HG02571 (cell line): ENCODE measurements around the gene STX12.
"Not testable (repeated sequence)": the region's sequence is repeated elsewhere in the genome, so short reads cannot be mapped to it uniquely, and the experiment has no call there.

Source experiments
- ATAC-seq: cut with Tn5 transposase; IDR thresholded peaks from one replicate; pipeline ENCODE4 v1.9.1; 2021; ENCODE audit warnings: mild to moderate bottlenecking, moderate library complexity; ENCODE audit not compliant: unreplicated experiment

Gene STX12

DNA sequence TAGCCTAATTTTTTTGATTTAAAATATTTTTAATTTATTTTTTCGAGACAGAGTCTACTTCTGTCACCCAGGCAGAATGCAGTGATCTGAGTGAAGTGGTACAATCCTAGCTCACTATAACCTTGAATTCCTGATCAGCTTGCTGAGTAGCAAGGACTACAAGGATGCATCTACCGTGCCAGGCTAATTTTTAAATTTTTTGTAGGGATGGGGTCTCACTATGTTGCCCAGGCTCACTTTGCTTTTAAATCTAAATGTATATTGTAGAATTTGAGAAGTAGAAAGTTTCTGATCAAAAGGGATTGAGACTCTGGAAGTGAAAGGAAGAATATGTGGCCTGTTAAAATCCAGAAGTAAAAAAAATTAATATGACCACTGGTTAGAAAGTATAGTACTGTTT lies 1.6 kb downstream of the STX12 start:
- no peak for ATAC-seq

DNA sequence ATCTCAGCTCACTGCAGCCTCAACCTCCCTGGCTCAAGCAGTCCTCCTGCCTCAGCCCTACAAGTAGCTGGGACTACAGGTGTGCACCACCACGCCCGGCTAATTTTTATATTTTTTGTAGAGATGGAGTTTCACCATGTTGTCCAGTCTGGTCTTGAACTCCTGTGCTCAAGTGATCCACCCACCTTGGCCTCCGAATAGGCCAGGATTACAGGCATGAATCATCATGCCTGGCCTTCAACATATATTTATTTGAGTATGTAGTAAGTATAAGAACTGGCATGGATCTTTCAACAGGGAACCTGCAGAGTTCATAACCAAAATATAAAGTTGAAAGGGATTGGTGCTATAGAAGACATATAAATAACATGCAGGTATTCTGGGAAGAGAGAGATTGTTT lies 2.3 kb downstream of the STX12 start:
- not testable (repeated sequence) for ATAC-seq

DNA sequence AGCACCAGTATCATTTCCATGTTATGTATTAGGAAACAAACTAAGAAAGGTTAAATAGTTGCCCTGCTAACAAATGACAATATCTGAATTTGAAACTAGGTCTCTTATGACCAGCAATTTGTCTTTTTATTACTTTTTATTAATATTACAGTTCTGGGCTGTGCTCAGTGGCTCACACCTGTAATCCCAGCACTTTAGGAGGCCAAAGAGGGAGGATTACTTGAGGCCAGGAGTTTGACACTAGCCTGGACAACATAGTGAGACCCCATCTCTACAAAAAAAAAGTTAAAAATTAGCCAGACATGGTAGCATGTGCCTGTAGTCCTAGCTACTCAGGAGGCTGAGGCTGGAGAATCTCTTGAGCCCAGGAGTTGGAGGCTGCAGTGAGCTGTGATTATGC lies 3.3 kb downstream of the STX12 start:
- ATAC-seq = not testable (repeated sequence)

DNA sequence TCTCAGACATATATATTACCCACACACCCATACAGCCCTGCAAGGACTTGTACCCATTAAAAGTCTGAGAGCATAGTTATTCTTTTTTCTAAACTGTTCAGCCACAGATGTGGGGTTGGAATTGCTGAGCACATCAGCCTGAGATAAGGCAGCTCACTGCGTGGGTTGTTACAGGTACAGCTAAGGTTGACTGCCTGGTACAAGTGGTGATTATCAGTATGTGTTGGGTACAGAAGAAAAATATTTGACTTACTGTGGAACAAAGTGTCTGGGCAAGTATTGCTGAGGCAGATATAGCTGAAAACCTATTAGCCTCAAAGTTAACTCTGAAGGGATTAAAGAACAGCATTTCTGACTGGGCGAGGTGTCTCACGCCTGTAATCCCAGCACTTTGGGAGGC lies 5.0 kb downstream of the STX12 start:
- ATAC-seq = no peak

DNA sequence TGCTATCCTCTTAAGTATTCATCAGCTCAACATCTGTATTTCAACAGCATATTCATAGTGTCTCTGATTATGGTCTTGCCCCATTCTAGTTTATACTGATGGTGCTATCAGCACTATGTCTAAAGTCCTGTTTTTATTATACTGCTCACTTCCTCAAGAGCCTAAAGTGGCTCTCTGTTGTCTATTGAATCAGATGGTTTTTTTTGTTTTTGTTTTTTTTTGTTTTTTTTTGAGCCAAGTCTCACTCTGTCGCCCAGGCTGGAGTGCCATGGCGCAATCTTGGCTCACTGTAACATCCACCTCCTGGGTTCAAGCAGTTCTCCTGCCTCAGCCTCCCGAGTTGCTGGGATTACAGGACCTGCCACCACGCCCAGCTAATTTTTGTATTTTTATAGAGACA lies 6.1 kb downstream of the STX12 start:
- no peak for ATAC-seq

DNA sequence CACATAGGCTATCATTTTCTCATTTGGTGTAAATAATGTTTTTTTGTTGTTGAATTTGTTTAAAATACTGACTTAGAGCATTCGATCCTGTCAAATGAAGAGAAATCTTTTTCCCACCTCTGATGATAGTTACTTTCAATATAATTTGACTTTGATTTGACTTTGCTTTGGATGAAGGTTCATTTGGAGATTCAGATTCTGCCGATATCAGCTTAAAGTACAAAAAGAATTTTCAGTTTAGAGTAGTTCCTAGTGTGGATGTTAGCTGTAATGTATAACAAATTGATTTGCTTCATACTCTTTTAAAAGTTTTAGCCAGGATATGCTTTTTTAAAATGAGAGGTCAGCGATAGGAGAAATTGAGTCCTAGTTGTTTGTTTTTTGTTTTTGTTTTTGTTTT lies 9.9 kb downstream of the STX12 start:
- no peak for ATAC-seq

DNA sequence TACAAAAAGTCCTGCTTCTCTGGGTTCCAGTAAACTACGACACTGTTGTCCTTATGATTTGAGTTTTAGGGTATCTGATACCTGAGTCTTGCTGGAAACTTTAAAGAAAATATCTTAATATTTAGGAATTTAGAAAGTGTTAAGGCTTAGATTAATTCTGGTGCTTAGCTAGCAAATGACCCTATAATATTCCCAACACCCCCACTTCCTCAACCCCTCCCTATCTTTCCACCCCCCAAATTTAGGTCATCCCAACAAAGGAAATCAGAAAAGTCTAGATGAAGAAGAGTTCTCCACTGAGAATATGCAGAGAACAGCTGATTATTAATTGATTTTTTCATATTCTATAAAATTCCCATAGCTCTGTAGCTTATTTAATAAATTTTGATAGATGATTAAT lies 11.7 kb downstream of the STX12 start:
- ATAC-seq = no peak

DNA sequence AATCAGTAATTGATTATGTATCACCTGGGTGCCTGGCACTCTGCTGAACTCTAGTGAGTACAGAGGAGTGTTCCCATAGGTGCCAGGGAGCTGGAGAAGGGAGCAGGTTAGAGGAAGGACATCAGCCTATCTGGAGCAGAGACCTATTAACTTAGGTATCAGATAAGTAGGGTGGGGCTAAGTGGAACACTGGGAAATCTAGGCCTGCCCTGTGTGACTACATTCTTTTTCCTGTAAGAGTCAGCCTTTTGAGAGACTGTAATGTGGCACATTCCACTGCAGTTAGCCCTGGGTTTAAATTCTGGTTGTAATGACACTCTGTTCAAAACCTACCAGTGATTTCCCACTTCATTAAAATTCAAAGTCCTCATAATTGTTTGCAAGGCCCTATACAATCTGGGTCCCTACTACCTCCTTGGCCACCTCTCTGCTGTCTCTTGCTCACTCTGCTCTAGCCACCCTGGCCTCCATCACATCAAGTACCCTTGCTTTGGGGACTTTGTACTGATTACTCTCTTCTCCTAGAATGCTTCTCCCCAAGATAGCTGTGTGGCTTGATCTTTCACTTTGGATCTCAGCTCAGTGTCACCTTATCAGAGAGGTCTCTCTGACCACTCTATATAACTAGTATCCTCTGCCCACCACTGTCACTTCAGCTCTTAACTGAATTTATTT lies 12.9 kb downstream of the STX12 start:
- ATAC-seq = no peak

DNA sequence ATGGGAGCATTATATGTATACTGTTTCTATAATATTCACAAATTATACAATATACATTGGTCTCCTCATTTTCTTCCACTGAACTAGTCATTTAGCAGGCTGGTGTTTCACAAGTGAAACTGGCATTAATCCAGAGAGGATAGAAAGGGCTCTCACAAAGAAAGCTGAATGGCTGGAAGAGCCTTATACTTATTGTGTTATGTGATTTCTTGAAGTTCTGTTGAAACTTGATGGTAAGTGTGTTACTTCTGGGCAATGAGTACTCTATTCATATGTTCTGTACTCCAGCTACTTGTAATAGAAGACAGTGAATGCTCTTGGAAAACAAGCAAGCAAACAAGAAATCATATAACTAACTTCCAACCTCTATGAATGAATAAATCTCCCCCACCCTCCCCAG lies 14.9 kb downstream of the STX12 start:
- ATAC-seq = no peak

DNA sequence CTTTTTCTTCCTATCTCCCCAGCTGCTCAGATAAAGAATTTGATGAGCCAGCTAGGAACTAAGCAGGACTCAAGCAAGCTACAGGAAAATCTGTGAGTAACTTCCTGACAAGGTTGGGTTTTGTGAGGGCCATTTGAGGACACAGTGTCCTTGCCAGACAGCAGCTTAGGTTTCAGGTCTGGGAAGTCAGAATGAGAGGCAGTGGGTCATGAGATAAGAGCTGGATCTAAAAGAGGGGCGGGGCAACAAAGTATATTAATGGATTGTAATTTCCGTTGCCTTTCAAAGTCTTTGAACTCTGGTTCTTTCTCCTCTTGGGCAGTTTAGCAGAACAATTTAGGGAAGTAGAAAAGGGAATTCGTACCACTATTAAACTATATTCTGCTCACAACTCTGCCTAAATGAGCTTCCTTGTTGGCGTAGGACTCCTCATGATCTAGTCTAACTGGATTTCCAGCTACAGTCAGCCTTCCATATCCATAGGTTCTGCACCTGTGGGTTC lies 16.6 kb downstream of the STX12 start:
- ATAC-seq = no peak

DNA sequence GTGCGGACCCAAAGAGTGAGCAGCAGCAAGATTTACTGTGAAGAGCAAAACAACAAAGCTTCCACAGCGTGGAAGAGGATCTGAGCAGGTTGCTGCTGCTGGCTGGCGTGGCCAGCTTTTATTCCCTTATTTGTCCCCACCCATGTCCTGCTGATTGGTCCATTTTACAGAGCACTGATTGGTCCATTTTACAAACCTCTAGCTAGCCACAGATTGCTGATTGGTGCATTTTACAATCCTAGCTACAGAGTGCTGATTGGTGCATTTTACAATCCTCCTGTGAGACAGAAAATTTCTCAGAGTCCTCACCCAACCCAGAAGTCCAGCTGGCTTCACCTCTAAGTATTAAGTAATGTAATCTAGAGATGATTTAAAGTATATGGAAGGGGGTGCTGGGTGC lies 17.3 kb downstream of the STX12 start:
- ATAC-seq = not testable (repeated sequence)

DNA sequence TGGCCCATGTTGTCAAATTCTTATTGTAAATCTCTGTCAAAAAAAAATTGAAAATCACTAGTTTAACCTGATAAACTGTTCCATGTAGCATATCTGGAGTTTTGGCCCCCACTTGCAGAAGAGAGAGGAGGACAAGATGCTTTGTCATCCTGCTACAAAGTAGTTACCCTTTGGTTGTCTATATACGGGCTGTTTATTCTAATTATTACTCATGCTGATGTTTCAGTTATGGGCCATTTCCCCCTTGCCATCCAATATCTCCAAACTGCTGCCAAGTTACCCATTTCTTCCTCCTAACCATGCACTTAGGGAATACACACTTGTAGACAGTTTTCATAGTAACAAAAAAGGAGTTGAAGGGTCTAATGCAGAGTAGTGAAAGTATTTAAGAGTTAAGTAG lies 22.6 kb downstream of the STX12 start:
- ATAC-seq = no peak

DNA sequence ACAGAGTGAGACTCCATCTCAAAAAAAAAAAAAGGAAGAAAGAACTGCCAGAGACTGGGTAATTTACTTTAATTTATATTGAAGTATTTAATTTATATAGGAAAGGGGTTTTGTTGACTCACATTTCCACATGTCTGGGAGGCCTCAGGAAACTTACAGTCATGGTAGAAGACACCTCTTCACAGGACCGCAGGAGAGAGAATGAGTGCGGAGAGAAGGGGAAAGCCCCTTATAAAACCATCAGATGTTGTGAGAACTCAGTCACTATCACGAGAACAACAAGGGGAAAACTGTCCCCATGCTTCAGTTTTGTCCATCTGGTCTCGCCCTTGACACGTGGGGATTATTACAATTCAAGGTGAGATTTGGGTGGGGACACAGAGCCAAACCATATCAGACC lies 31.8 kb downstream of the STX12 start:
- ATAC-seq = no peak

DNA sequence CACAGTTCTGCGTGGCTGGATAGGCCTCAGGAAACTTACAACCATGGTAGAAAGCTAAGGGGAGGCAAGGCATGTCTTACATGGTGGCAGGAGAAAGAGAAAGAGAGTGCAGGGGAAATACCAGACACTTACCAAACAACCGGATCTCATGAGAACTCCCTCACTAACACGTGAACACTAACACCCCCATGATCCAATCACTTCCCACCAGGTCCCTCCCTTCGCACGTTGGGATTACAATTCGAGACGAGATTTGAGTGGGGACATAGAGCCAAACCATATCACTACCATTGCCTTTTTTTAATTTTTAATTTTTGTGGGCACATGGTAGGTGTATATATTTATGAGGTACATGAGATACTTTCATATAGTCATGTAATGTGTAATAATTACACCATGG lies 33.7 kb downstream of the STX12 start:
- no peak for ATAC-seq

DNA sequence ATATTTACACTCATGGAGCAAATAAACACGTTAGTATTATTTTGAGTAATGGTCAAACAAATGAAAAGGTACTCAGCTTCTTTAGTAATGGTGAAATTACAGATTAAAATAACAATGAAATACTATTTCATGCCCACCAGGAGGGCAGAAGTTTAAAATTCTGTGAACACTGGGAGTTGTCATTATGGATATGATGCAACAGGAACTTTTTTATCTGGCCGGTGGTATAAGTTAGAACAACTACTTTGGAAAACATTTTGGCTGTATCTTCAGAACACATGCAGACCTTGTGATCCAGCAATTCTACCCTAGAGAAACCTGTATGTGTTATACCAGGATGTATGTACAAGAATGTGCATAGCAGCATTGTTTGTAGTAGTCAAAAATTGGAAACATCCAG lies 34.4 kb downstream of the STX12 start:
- no peak for ATAC-seq

DNA sequence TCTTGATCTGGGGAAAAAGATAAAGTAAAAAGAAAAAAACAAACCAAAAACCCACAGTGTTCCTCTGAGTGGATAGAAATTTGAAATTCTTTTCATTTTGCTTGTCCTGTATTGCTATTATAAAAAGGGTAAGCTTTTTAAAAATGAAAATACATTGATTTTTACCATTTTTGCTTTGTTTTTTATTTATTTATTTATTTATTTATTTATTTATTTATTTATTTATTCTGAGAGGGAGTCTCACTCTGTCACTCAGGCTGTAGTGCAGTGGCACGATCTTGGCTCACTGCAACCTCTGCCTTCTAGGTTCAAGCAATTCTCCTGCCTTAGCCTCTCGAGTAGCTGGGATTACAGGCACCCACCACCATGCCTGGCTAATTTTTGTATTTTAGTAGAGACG lies 35.1 kb downstream of the STX12 start:
- not testable (repeated sequence) for ATAC-seq

DNA sequence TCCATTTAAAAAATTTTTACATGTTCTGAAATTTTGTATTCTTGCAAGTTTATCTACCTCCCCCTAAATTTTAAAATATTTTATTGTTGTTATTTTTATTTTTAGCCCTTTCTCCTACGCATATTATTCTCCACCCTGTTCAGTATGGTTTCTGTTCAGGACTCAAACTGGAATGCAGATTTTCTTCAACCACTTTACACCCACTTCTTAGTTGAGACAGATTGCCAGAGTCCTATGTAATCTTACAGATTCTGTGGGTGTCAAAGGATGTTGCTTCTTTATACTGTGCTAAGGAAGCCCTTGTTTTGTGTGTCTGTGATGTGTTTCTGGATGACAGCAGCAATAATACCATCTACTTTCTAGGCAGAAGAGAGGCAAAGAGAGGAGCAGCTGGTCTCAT lies 36.9 kb downstream of the STX12 start:
- no peak for ATAC-seq

DNA sequence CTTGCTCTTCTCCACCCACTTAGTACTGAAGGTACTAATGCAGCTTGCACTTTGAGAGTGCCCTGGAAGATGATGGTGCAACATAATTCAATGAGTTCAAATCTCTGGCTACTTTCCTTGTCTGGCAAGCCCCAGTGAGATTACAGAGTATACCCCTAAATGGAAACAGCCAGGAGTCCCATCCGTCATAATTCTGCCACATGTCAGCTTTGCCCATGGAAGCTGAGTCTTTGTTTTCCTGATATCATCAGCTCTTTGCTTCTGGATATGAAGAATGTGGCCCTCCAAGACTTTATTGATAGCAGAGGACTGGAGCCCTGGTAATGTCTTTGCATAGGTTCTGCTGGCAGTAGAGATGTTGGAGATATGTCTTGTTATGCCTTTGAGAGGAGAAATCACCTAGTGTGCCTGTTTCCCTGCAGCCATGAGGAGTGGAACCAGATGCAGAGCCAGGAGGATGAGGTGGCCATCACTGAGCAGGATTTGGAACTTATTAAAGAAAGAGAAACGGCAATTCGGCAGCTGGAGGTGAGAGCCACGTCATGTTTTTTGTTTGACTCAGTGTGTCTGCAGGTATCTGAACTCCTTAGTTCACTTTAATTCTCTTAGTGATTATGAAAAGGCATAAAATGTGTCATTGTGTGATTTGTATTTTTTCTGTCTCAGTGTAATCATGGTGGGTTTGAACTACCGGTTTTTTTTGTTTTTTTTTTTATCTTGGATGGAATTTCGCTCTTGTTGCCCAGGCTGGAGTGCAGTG lies 38.9 kb downstream of the STX12 start:
- no peak for ATAC-seq

DNA sequence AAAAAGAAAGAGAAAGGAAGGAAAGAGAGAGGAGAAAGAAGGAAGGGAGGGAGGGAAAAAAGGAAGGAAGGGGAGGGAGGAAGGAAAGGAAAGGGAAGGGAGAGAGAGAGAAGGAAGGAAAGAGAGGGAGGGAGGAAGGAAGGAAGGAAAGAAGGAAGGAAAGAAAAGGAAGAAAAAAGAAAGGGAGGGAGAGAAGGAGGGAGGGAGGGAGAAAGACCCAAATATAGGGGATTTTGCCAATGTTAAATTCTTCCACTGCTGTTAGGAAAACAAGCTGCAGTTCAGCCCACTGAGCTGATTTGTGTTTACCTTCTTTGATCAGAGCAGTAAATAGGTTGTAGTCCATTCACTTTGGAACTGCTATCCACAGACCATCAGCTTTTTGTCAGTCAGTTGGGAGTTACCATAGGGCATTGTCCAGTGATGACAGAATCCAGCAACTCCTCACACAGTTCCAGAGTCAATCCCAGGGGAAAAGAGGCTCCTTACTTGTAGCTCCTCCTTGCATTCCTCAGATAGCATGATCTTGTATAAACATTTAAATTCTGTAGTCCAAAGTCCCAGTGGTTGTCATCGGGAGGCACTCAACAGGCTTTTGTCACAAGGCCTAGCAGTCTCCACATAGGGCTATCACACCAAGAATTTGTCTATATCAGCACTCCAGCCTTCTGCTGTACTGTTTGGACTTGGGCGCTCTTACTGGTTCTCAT lies 44.1 kb downstream of the STX12 start:
- no peak for ATAC-seq

DNA sequence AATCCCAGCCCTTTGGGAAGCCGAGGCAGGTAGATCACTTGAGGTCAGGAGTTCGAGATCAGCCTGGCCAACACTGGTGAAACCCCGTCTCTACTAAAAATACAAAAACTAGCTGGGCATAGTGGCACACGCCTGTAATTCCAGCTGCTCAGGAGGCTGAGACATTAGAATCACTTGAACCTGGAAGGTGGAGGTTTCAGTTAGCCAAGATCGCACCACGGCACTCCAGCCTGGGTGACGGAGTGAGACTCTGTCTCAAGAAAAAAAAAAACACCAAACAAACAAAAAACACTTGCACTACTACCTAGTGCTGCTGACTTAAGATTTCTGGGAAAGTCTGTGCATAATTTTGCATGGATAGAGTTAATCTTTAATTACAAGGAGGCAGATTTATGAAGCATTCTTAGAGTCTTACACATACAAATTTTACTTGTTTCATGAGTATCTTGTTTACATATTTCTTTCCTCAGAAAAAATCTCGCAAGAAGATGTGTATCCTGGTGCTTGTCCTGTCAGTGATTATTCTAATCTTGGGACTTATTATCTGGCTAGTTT lies 48.8 kb downstream of the STX12 start:
- ATAC-seq = no peak

DNA sequence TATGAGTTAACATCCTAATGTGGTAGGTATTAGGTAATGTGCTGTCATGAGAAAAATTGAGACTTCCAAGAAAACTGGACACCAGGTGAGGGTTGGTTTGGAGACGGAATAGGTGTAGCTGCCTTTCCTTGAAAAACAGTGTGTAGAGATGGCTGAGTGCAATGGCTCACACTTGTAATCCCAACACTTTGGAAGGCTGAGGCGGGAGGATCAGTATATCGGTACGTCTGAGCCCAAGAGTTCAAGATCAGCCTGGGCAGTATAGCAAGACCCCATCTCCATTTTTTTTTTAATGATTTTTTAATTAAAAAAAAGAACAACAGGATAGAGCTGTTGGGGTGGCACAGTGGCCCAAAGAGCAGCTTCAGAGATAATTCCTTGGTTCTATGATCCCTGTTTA lies 50.8 kb downstream of the STX12 start:
- ATAC-seq = no peak

DNA sequence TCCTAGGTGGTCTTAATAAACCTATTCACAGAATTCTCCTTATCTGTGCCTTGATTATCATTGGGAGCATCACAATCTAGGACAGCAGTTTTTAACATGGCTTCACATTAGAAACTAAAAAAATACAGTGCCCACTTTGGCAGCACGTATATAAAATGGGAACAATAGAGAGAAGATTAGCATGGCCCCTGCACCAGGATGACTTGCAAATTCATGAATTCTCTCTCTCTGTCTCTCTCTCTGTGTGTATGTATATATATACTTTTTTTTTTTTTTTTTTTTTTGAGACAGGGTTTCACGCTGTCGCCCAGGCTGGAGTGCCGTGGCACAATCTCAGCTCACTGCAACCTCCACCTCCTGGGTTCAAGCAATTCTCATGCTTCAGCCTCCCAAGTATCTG lies 51.4 kb downstream of the STX12 start:
- ATAC-seq = no peak
